ENCODE measurements around the gene ABLIM1.
"Not testable (repeated sequence)": the region's sequence is repeated elsewhere in the genome, so short reads cannot be mapped to it uniquely, and the experiment has no call there.

Gene ABLIM1

DNA sequence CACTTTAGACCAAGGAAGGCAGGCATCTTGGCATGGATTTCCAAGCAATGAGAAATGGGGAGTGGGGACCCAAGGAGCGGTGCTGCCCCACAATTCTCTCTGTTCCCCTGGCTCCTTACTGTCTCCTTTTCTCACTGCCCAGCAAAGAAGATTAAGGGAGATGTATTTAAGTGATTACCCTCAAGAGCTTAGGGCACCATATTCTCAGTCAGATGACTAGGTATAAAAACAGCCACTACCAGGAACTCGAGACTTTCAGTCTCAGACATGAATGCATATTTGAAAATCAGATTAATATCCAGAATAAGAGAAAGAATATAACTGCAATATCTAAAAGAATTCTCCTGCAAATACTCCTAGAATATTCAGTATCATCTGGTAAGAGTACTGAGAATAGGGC is at the start of gene ABLIM1:
ABLIM1 (minus strand) TSS at position 101 of the 400 bp plus-strand sequence; CDS start at position 26, 75 bp downstream.
- DNase-seq (ENCODE audit: low spot score), result no peak

DNA sequence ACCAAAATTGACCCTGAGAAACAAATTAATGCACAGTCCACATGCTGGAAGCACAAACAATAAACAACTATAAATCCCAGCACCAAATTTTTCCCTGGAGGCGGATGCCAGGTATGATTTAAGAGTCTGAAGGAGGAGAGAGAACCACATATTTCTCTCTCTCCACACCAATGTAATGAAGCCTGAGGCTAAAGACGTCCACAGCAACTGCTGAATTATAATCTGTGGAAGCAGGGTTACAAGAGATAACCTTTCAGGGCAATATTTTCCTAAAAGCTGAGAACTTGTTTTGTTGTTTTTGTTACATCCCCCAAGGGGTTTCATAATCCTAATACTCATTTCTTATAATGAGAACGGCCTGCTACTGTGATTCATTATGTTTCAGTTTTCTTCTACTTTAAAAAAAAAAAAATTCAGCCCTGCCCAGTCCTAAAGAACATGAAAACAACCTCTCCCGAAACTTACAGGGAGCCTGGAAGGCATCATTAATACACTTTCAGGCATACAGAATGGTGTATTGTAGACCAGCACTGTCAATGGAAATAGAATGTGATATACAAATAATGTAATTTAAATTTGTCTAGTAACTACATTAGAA is 48.5 kb upstream of the ABLIM1 start:
- DNase-seq (ENCODE audit: low spot score), result no peak

DNA sequence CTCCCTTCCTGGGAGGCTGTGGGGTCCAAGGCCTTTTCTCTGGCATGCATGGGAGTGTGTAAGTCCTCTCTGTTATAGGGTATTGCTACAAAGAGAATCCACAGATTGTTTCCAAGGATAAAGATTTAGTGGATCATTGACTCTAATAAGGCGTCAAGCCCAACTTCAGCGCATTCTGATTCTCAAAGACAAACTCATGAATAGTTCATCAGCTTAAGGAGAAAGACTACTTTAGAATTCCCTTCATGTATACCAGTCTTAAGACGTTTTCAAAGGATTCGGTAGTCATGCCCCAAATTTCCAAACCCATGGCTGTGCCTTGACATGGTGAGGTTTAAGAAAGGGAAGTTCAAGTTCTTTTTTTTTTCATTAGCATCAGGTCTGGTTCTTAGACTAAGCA is 46.6 kb upstream of the ABLIM1 start:
- DNase-seq (ENCODE audit: low spot score), result peak; percentile 59

DNA sequence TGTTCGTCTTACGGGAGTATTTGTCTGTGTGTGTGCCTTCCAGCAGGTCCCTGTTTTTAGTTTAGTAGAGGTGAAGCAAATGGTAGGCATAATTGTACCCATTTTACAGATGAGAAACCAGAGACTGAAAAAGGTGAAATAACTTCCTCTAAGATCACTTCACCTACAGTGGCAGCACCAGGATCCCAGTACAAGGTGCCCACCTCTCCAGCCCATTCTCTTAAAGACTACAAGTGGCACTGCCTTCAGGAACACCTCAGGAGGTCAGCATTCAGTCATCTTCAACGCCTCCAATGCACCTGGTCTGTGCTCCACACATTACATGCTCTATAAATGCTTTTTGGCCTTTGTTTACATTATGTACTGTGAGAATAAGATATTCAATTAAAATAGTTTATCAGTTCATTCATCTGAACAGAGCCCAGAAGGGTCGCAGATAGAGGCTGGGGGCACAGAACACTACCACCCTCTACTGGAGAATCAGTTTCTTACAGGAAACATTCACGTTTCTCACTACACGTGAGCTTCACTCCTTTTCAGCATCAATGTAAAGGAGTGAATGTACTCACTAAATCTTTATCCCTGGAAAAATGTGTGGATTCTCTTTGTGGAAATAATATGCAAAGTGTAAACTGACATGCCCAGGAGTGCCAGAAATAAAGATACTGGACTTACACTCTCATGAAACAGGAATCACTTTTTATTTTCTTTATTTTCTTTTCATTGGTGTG is 45.5 kb upstream of the ABLIM1 start:
- no peak for DNase-seq (ENCODE audit: low spot score)

DNA sequence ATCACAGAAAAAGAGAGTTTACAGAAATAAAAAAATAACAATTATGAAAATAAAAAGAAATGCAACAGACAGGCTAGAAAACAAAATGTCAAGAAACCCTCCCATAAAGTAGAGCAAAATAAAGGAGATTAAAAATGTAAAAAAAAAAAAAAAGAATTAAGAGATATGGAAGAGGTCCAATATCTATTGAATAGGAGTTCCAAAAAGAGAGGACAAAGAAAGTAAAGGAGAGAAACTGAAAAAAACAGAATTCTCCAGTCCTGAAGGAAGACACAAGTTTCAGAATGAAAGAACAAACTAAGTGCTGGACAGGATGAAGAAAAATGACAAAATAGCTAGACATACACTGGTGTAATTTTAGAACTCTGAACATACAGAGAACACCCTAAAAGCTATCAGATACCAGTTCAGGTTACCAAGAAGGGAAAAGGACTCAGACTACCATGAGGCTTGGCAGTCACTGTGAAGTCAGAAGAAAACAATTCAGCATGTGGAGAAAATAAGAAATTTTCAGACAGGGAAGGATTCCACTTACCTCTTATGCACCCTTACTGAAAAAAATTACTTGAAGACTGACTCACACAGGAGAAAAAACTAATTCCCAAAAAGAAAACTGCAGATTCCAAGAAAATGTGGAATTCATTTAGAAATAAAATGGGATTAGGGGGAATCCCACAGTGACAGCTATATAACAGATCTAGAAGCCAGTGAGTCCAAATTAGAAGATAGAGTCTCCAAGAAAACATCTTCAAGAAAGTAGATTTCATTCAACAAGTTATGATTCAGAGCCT is 40.4 kb upstream of the ABLIM1 start:
- DNase-seq (ENCODE audit: low spot score), result no peak

DNA sequence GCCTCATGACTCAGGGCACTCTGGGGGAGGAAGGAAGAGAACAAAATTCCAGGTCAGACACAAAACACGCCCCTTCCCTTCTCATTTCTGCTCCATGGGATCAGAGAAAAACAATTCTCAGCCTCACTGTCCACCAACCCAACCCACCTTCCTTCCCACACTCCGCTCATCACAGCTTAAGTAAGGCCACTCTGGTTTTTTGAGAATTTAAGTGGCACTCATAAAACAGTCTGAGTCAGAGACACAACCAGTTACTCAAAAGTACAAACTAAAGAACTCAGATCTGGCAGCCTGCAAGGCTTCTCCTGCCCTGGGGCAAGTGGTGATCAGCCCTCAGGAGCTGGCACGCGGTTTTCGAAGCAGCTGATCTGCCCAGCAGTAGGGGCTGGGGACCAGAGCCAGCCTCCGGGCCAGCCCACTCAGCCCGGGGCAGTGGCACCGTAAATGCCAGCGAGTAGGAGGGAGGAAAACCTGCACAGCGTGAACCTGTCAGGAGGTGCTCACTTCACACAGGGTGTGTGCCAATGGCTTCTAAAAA is 39.1 kb upstream of the ABLIM1 start:
- no peak for DNase-seq (ENCODE audit: low spot score)

DNA sequence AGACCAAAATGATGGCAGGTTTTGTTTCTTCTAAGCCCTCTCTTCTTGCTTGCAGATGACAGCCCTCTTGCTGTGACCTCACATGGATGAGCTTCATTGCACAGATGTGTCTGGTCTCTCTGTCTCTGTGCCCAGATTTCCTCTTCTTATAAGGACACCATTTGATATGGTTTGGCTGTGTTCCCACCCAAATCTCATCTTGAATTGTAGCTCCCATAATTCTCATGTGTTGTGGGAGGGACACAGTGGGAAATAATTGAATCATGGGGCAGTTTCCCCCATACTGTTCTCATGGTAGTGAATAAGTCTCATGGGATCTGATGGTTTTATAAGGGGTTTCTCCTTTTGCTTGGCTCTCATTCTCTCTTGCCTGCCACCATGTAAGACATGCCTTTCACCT is 38.2 kb upstream of the ABLIM1 start:
- not testable (repeated sequence) for DNase-seq (ENCODE audit: low spot score)

DNA sequence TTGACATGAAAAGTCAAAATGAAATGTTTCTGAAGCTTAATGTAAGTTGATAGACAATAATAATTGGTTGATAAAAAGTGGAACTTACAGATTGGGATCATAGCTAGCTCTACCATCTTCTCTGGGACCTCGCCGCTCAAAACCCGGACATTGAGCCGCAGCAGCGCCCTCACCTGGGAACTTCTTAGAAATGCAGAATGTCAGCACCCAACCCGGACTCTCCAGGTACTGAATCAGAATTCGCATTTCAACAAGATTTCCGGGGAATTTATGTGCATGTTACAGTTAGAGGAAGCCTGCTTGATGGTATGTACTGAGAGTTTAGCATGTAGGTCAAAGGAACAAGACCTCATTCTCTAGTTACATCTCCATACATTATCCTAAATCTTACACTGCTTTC is 36.7 kb upstream of the ABLIM1 start:
- DNase-seq (ENCODE audit: low spot score), result no peak

DNA sequence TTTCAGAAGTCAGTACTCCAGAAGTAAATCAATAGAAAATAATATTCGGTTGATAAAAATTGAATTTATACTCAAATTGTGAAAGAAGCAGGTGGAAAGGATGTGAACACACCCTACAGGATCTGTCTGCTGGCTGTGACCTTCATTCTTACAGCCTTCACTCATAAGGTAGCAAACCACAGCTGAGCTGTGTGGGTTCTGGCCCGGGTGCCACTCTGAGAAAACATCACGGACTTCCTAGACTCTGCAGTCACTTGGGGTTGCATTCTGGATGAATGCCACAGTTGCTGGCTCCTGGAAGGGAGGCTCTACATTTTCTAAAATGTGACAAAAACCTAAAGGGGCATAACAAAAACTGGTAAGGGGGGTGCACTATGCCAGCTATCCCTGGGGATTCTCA is 36.0 kb upstream of the ABLIM1 start:
- DNase-seq (ENCODE audit: low spot score), result no peak

DNA sequence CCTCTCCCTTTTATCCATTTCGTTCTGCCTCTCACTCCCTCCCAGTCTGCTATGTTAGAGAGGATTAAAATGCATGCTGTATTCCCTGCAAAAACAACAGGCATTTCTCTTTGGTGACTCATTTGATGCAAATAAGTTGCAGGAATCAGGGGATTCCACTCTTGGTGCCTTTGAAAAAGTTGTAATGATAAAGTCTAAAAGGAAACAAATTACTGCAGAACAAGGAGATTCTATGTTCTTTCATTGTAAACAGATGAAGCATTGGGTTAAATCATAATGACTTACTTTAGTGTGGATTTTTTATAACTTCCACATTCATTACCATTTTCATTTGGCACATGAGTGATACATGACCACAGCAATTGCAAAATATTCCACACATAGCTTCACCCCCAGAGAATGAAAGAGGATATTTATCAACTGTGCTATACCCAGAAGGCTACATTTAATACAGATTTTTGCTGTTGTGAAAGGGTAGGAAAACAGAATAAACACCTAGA is 33.4 kb upstream of the ABLIM1 start:
- DNase-seq (ENCODE audit: low spot score), result no peak

DNA sequence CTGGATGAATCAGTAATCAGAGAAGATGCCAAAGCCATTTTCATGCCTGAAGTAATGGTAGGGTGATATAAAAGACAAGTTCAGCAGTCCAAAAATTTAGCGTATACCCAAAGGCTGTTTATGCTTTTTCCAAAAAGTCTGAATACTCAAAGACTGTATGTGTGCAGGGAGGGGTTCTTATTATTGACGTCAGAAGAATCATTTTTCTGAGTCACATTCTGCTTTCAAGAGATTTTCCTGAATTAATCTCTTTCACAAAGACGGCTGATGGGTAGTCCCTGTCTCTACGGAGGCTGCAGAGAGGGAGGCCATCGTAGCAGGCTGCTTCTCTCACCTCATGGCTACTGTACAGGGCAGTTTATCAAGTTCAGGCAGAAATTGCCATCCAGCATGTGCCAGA is 30.7 kb upstream of the ABLIM1 start:
- no peak for DNase-seq (ENCODE audit: low spot score)

DNA sequence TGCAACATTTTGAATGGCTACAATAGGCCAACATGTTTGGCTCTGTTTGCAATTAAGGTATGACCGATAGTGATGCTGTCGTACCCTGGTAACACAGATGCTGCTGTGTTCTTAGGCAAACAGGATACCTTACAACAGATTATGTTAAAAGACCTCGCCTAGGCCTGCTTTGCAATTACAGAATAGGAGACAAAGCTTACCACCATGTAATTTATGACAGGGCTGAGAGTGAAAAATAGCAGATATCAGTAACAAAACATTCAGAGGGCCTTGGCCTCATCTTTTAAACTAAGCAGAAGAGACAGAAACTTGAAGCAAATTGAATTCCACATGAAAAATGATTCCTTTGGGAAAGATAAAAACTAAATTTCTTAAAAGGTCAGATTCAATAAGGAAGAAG is 29.4 kb upstream of the ABLIM1 start:
- no peak for DNase-seq (ENCODE audit: low spot score)

DNA sequence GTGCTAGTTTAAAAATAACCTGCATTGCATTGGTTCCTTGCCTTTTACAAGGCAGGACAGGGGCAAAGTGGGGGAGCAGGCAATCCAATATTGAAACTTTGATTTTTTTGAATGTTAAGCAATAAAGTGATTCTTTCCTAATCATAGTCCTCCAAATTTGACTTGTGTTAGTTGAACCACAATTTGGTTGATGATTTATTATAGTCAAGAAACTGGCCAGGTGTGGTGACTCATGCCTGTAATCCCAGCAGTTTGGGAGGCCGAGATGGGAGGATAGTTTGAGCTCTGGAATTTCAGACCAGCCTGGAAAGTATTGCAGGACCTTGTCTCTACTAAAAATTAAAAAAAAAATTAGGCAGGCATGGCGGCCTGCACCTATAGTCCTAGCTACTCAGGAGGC is 27.9 kb upstream of the ABLIM1 start:
- no peak for DNase-seq (ENCODE audit: low spot score)

DNA sequence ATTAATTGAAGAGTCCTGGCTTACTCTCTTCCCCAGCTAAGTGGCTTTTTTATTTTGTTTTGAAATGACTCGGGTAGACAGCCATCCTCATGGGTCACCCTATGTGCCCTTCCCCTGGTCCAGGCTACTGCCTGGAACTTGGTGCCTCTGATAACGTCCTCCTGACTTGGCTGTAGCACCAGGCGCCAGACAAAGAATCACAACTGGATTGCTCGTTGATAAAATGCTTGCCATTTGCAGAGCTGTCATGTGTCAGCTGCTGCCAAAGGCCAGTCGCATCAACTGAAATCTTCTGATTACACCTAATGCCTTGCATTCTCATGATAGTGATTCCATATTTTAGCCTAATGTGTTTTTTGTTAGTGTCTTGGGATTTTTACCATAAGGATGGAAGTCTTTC is 27.4 kb upstream of the ABLIM1 start:
- DNase-seq (ENCODE audit: low spot score), result no peak

DNA sequence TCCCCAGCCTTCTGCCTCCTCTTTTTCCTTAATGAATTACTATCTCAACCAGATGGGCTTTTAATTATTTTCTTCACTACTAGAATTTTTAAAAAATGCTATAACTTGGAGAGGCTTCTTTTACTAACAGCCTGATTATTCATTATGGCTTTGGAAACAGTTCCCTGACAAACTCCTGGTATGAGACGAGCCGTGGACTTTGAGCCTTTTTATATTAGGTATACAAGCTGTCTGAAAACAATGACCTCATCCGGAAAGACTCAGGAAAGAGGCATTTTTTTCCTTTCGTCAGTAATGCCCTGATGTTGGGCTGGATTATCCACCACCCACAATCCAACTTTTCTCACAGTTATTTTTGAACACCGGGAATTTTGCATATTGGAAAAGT is 26.7 kb upstream of the ABLIM1 start:
- DNase-seq (ENCODE audit: low spot score), result no peak

DNA sequence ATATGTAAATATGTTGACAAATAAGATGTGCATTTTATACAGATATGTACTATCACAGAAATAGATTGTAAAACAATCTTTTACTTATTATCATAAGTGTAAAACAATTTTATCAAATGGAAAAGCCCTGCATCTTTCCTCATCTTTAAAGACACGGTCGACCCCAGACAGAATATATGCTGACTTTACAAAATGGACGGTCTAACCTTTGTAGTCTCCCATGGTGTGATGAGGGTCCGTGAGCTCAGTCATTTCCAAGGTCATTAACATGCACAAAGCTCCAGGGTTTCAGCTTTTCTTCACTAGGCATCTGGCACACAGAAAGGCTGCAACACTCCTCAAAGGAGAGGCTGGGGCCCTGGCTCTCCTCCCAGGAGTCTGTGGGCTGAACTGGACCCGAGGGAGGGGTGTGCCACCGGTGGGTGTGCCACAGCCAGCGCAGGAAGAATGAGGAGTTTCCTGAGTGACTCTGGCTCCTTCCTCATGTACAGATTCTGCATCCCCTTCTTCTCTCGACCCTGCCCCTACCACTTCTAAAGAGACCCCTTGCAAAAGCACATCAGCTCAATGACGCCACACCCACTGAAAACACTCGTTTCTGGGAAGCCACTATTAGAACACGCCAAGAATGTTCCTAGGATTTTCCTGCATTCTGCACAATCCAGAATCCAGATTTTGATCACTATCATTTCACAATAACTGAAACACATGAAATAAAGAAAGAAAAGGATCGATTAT is 26.2 kb upstream of the ABLIM1 start:
- DNase-seq (ENCODE audit: low spot score), result peak; percentile 49

DNA sequence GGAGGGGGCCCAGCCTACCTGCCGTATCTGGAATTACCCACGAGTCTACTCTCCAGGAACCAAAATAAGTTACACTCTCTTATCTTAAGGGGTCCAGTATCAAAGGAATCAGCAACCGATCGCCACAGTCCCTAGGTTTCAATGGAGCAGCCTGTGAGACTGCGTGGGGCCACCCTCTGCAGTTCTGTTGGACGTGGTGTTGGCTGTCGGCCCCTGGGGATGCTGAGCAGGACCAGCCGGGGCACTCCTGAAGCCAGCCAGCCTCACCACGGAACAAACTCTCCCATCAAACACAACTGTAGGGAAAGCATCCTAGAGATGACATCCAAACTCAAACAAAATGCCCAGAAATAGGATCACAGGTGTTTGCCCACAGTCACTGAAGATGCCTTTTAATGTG is 25.5 kb upstream of the ABLIM1 start:
- no peak for DNase-seq (ENCODE audit: low spot score)

DNA sequence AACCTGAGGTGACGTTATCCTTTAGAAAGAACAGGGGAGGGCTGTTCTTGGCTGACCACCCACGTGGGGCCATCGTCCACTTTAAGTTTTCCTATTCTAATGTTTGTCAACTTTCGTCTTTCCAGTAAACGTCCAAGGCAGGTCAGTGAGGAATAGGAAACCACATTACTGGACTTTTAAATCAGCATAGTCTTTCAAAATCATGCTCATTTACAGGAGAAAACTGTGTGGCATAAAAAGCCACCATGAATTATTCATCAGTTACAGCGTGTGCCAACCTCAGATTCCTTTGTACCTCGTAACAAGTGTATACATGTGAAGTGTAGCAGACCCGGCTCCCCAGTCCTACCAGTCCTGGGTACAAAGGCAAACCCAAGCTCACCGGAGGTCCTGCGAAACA is 25.1 kb upstream of the ABLIM1 start:
- DNase-seq (ENCODE audit: low spot score), result no peak

DNA sequence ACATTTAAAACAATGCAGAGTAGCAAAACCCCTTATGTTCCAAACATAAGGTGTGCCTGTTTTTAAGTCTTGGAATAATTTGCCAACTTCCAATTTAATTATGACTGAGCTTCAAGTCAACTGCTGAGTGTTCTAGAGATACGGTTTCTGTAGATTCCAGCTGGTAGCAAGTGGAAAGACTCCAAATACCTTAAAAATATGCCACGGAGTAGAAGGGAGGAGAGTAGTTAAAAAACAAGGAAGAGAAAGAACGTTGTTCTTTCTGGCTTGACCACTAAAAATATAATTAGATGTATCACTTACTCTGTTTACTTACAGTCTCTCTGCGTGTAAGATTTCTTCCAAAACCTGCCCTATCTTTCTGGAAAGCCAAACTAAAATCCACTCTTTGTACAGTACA is 24.5 kb upstream of the ABLIM1 start:
- DNase-seq (ENCODE audit: low spot score), result no peak

DNA sequence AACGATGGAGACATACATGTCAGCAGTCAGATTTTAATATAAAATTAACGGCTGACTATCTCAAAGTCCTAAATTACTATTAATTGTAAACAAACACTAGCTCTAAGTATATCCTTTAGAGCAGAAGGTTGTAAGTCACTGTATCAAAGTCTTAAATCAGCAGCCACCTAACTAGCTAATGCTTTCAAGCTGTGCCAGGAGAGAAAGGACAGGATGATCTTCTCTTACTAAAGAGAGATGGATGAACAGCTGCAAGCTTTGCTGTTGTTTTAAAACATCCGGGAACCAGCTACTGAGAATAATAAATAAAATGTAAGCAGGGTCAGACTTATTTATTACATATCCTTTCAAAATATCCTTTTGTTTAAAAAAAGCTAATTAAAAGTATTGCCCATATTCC is 24.0 kb upstream of the ABLIM1 start:
- DNase-seq (ENCODE audit: low spot score), result no peak

DNA sequence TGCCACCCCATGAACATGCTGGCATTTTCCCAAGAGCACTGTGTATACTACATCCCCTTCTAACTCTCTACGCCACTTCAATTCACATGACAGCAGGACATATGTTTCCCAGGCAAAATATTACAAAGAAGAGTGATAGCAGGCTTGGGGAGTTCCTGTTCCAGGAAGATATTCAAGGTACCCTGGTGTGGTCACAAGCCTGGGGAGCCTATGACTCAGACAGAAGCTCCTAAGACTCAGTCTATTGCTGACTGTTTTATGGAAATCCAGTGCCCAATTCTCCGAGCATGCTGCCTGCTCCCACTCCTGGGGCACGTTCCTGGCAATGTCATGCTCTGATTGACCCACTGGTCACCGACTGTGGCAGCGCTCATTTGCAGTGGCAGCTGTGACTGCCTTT is 23.5 kb upstream of the ABLIM1 start:
- DNase-seq (ENCODE audit: low spot score), result no peak

DNA sequence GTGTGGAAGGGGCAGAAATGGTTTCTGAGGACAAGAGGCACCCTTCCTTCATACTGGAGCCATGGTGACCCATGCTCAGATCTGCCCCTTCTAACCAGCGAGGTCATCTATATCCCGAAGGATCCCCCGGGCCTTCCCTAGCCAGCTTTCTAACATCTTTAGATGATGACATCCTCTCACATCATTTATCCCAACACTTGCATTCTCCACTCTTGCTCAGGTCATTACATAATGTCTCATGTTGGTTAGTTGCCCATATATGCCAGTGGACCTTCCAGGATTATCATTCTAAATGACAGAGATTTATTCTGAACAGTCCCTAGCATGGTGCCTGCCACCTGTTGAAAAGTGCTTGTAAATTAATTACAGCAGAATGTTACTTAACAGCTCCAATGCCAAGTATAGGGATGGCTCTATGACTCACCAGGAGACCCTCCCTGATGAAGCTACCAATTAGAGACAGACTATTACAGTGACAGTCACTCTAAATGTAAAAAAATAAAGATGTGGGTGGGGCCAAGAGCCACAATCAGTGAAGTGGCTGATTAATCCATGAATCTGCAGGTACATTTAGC is 22.6 kb upstream of the ABLIM1 start:
- no peak for DNase-seq (ENCODE audit: low spot score)
